Fibroblast of skin of abdomen (primary cell): Measurements from ENCODE around the gene ARHGDIB.

ENCODE experiments used
- DNase-seq: peaks from one replicate; pipeline ENCODE4 v3.0.0-alpha.2; 2013

Gene ARHGDIB

DNA sequence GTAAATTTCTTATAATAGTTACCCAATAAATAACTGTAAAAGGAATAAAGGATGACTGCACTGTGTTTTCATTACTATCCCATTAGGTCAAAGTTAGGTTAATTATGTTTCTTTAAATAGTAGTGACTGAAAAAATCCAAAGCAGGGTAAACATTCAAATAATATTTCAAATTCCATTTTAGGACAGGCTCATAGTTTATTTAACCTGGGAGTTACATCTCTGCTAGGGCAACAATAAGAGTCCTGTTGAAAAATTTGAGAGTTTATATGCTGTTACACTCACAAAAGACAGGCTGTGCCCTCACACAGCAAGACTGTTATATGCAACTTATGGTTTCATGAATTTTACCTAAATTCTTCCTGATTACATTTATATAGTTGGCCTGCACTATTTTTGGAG, 31.1 kb downstream of the ARHGDIB start:
- no peak for DNase-seq

DNA sequence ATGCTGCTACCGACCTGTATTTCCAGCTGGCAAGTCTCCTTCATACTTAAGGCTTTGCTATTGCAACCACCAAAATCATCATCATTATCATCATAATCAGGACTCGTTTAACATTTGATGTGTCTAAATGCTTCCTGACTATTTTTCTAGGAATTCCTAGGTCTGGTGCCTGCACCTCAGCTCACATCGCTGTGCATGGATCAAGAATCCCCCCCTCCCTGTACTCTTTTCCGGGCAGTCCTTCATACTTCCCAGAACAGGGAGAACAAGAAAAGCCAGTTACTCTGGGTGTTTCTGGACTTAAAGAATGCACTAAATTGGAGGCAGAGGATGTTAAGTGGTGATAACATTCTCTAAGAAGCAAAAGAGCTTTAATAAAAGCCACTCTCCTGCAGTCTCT, 32.5 kb downstream of the ARHGDIB start:
- no peak for DNase-seq

DNA sequence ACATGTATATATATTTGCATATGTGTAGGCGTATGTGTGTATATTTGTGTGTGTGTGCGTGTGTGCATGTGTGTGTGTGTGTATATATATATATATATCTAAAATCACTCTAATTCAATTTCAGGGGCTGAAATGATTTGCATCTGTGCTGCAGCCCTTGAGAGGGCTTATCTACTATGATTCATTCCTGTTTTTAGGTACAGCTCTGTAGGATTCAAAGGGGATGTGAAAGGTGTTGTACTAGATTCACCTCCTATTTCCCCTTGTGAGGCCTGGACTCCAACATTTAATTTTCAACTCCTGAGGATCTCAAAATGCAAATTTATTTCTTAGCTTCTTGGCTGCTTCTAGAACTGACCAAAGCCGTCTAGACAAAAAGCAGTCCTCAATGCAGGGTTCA, 34.1 kb downstream of the ARHGDIB start:
- DNase-seq: no peak

- no peak for DNase-seq
Observed at GRCh38 chr12:14924541-14924940, 36.9 kb downstream of the ARHGDIB start.

- DNase-seq: no peak
Observed at GRCh38 chr12:14923944-14924343, 37.5 kb downstream of the ARHGDIB start.

- DNase-seq: no peak
Observed at GRCh38 chr12:14921218-14921617, 40.2 kb downstream of the ARHGDIB start.

DNA sequence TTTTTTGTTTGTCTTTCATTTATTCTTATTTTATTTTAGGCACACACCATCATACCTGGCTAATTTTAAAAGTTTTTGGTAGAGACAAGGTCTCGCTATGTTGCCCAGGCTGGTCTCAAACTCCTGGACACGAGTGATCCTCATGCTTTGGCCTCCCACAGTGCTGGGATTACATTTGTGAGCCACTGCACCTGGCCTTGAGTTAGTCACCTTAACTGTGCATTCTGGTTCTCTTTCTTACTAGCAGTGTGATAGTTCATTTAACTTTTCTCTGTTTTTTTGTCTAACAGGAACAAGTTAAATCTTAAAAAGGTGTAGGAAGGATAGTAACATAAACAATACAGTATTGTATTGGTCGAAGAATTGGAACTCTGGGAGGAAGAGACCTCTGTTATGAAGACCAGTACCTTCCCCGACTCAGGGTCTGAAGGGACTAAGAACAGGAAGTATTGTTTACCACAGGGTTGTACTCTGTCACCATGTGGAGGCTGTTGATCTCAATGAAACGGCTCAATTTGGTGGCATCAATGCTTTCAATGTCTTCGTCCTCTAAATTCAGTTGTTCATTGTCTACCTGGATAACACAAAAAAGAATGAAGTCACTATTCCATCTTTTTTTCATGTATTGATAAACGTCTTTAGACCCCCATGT, 40.8 kb downstream of the ARHGDIB start:
- no peak for DNase-seq

- no peak for DNase-seq
Observed at GRCh38 chr12:14919455-14919854, 41.9 kb downstream of the ARHGDIB start.

- DNase-seq: no peak
Observed at GRCh38 chr12:14915736-14916135, 45.7 kb downstream of the ARHGDIB start.

- no peak for DNase-seq
Observed at GRCh38 chr12:14913381-14913781, 48.0 kb downstream of the ARHGDIB start.

GRCh38 chr12:14911131-14911530, 50.3 kb downstream of the ARHGDIB start:
- no peak for DNase-seq

GRCh38 chr12:14910090-14910915, 51.1 kb downstream of the ARHGDIB start:
- no peak for DNase-seq

DNA sequence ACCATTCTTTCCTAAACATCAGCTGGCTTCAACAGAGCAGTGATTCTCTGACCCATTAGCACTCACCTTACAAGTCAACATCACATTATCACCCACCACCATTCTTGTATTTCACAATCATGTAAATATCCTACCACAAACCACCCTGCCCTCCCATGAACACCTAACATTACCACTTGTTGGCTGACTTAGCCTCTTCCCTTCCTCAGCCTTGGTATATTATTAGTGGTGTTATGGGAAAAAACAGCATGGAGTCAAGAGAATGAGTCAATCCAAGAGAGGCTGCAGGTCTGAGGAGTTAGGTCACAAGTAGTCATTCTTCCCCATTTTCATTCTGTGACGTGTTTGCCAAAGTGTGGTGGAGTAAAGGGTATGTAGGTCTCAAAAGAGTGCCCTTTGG, 53.4 kb downstream of the ARHGDIB start:
- no peak for DNase-seq

- no peak for DNase-seq
Observed at GRCh38 chr12:14906114-14906513, 55.3 kb downstream of the ARHGDIB start.

GRCh38 chr12:14905269-14906004, 56.0 kb downstream of the ARHGDIB start:
- DNase-seq: no peak

DNA sequence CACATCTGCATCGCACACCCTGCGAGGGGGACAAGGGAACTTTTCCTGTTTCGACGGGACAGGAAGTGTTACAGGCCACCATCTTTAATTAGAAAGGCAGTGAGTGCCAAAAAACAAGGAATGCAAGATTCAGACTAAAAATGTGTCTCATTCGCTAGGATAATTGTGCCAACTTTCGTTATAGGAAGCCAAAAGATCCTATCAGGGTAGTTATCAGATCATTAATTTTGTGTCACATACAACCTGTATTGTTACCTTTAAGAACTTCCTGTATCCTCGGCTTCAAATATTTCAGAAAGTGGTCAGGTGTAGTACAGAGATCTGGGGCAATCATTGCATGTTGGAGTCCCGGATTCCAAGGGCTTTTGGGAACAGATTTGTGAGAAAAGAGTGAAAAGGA, 56.5 kb downstream of the ARHGDIB start:
- DNase-seq: no peak

DNA sequence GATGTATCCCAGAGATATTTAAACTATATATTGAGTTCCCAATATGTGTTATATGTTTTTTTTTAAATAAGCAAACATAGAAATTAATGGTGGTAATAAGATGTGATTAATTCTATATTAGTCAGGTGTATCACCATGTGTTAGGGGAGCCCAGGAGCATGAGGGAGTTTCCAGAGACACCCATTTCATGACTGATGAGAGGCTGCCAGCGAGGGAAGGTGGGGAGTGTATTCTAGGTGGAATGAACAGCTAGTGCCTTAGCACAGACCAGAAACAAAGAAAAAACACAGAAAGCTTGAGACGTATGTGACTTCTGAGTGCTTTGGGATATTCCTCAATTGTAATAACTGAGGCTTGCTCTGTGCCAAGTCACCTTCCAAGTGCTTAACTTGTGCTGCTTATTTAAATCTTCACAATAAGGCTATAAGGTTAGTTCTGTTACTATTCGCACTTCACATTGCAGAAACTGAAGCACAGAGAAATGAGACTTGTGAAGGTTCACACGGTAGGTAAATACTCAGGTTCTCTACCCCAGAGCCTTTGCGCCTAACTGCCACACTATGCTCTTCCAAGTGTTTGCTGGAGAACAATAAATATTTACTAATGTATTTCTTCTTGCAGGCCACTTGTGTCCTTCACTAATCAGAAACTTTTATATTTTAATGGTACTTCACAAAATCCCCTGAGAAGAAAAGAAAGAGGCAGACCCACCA, 57.9 kb downstream of the ARHGDIB start:
- no peak for DNase-seq

- DNase-seq: peak; percentile 28
Observed at GRCh38 chr12:14902465-14902864, 58.9 kb downstream of the ARHGDIB start.

DNA sequence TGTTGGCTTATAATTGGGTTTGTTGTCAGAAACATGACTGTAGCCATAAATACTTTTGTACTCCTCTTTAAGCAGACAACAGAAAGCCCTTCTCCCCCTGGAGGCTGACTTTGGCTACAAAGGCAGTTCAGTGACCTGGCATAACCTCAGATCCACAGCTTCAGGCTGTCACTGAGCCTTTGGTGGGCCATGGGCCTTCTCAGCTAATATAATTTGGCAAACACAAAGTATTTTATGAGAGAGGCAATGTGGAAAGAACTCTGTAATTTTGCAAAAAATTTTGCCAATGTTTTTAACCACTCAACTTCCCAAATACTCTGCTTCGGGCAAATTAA, 60.2 kb downstream of the ARHGDIB start:
- DNase-seq: no peak

DNA sequence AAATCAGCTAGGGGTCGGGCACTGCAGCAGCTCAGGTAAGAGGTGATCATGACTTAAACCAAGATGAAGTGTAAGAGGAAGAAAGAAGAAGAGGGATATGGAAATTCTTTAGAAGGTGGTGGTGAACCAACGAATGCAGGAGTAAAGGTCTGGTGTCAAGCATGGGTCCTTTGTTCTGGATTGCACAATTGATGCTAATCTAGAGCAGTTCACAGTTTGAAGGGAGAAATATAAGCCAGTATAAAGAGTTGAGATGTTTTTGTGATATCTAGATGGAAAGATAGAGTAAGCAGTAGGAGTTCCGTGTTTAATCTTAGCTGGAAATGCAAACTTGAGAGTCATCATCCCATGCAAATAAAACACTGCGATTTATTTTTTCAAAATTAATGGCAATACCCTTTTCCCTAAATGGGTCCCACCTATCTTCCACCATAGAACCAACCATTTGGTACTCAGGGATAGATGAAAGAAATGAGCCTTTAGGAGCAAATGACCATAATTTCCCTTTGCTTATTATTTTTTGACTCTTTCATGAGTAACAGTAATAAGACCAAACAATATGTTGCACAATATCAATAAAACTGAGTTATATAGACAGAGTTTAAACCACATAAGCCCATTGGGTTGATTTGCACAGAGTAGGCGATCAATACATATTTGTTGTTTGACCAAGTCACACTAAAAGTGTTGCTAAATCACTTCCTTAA, 60.7 kb downstream of the ARHGDIB start:
- no peak for DNase-seq

DNA sequence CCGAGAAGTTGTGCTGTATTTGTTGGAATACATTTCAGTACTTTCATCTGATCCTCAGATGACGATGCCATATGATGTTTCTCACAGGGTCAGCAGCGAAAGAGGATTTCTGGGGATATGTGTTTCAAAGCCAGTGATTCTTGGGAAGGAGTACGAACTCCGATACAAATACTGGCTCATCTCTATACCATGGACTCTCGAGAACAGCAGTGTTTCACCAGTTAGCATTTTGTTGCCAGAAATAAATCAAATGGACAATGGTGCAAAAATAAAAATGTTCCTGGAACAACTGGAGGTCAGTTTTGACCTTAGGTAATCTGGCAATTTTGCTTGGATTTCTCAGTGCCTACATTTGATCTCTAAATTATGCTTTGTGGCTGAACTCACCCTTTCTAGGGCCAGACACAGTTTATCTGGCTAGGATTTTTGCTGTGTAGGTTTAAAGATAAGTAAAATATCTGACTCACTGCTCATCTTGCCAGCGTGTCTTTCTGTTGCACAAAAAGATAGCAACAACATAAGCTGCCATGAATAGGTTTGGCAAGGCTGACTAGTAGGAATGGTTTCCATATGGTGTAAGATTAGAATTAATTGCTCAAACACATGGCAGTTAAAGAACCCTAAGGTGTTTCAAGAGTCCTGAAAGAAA, 64.8 kb downstream of the ARHGDIB start:
- DNase-seq: peak; percentile 73
